Activated CD8-positive, alpha-beta T cell treated with anti-CD3 and anti-CD28 coated beads for 36 hours (primary cell): ENCODE data around the gene ILF2. TPM values are rescaled to one million over a fixed set of nuclear protein-coding genes. Genes with fewer than 3 reads are reported as not detected.

Experiments used
- ATAC-seq: fragments of 200-7000 bp; cut with Tn5 transposase; one replicate; pipeline ENCODE4 v1.10.0; 2021; ENCODE audit warnings: mild to moderate bottlenecking, moderate library complexity
- CTCF ChIA-PET: fragments of 350-600 bp; sonication (Branson Sonifier 250); formaldehyde crosslinking; loops from one replicate; lab custom pipeline; 2021; ENCODE audit warnings: antibody characterized with exemption; lab: Charles Lee
- POLR2A ChIA-PET: fragments of 350-600 bp; sonication (Branson Sonifier 250); formaldehyde crosslinking; loops from one replicate; lab custom pipeline; 2021; ENCODE audit warnings: antibody characterized with exemption; lab: Charles Lee
- DNase-seq: peaks from one replicate; pipeline ENCODE4 v3.0.0-alpha.2; 2020
- H3K27ac Mint-ChIP-seq: one replicate; pipeline ENCODE4 v1.8.0; 2021; ENCODE audit warnings: mild to moderate bottlenecking, mixed read lengths
- H3K27me3 Mint-ChIP-seq: one replicate; pipeline ENCODE4 v1.8.0; 2021; ENCODE audit warnings: mixed read lengths
- H3K36me3 Mint-ChIP-seq: one replicate; pipeline ENCODE4 v1.8.0; 2021; ENCODE audit warnings: low read depth, mixed read lengths
- H3K4me1 Mint-ChIP-seq: one replicate; pipeline ENCODE4 v1.8.0; 2021; ENCODE audit warnings: low read depth, mixed read lengths
- H3K4me3 Mint-ChIP-seq: one replicate; pipeline ENCODE4 v1.8.0; 2021; ENCODE audit warnings: mild to moderate bottlenecking, moderate library complexity, mixed read lengths
- H3K9me3 Mint-ChIP-seq: one replicate; pipeline ENCODE4 v1.8.0; 2021; ENCODE audit warnings: mixed read lengths
- CTCF ChIP-seq: fragments of 200-600 bp; IDR thresholded peaks from one replicate; pipeline ENCODE4 v1.8.0; 2022; ENCODE audit warnings: antibody characterized with exemption, mild to moderate bottlenecking
- intact Hi-C: fragments of 100-400 bp; cut with micrococcal nuclease; formaldehyde crosslinking; loops from one replicate; pipeline ENCODE4 v1.10.0; 2022
- total RNA-seq, 2 experiments: library from RNA; stranded (reverse); gene quantifications; one replicate each; pipeline ENCODE4 v1.2.3, GENCODE V29; 2021

The ILF2 gene
- total RNA-seq, 2 experiments from 2014 or later, result 328 to 333 TPM

GRCh38 chr1:153685544-153686340 lies 14.9 kb upstream of the ILF2 start:
- peaks cover 11% of the 10 kb centered on the region for H3K27me3 Mint-ChIP-seq
- DNase-seq (no peak), ATAC-seq (no peak)
- no peak overlapping the region for H3K4me3 Mint-ChIP-seq
- intact Hi-C loops, result no loop called here
- POLR2A ChIA-PET, result no interaction called here
- H3K36me3 Mint-ChIP-seq, result no peaks in the 10 kb centered on the region
- no peaks in the 10 kb centered on the region for H3K4me1 Mint-ChIP-seq
- no peak overlapping the region for H3K27ac Mint-ChIP-seq
- H3K9me3 Mint-ChIP-seq, result no peaks in the 10 kb centered on the region
- TF ChIP-seq CTCF, result no peak
- CTCF ChIA-PET, result interaction anchor here (0.8 kb wide), 1 partner anchor 8 kb away, joined by 3 read pairs; no protein-coding TSS in a partner anchor

GRCh38 chr1:153684892-153685291 lies 14.1 kb upstream of the ILF2 start:
- H3K36me3 Mint-ChIP-seq, result no peaks in the 10 kb centered on the region
- POLR2A ChIA-PET, result no interaction called here
- CTCF ChIA-PET, result no interaction called here

GRCh38 chr1:153683854-153684253 lies 13.1 kb upstream of the ILF2 start:
- DNase-seq, result no peak
- ChIA-PET CTCF (no interaction called here), POLR2A (no interaction called here)
- H3K27ac Mint-ChIP-seq, result no peak overlapping the region
- ATAC-seq, result no peak
- intact Hi-C loops, result no loop called here
- no peak for TF ChIP-seq CTCF
- peaks cover 22% of the 10 kb centered on the region for H3K27me3 Mint-ChIP-seq
- H3K4me3 Mint-ChIP-seq, result no peak overlapping the region
- H3K36me3 Mint-ChIP-seq, result no peaks in the 10 kb centered on the region
- H3K9me3 Mint-ChIP-seq, result no peaks in the 10 kb centered on the region
- peaks cover 6% of the 10 kb centered on the region for H3K4me1 Mint-ChIP-seq

More at GRCh38 chr1:153684892-153685291, 14.1 kb upstream of the ILF2 start:
- Mint-ChIP-seq H3K27ac (no peak overlapping the region), H3K4me3 (no peak overlapping the region), H3K27me3 (peaks cover 18% of the 10 kb centered on the region), H3K9me3 (no peaks in the 10 kb centered on the region), H3K4me1 (peaks cover 2% of the 10 kb centered on the region)
- no peak for ATAC-seq
- intact Hi-C loops, result no loop called here
- no peak for TF ChIP-seq CTCF
- no peak for DNase-seq

- ChIA-PET POLR2A (interaction anchor here (1.9 kb wide), 1 partner anchor 310 kb away, joined by 4 read pairs; no protein-coding TSS in a partner anchor), CTCF (no interaction called here)
- Mint-ChIP-seq H3K4me3 (no peak overlapping the region), H3K9me3 (no peaks in the 10 kb centered on the region), H3K4me1 (peaks cover 14% of the 10 kb centered on the region), H3K27me3 (peaks cover 31% of the 10 kb centered on the region), H3K36me3 (no peaks in the 10 kb centered on the region), H3K27ac (no peak overlapping the region)
- no peak for TF ChIP-seq CTCF
- ATAC-seq (no peak), DNase-seq (no peak)
- intact Hi-C loops, result no loop called here
Observed at GRCh38 chr1:153682730-153683129, 11.9 kb upstream of the ILF2 start.

GRCh38 chr1:153680120-153680403 lies 9.3 kb upstream of the ILF2 start:
- no peak for TF ChIP-seq CTCF
- peaks cover 43% of the 10 kb centered on the region for H3K27me3 Mint-ChIP-seq
- intact Hi-C loops, result no loop called here
- ChIA-PET POLR2A (interaction anchor here (0.6 to 0.7 kb wide), 2 partner anchors 70 to 284 kb away, joined by 3 read pairs; no protein-coding TSS in a partner anchor), CTCF (interaction anchor here (0.8 to 5.2 kb wide), 4 partner anchors 12 to 70 kb away, joined by 3 to 40 read pairs (median 3); no protein-coding TSS in a partner anchor)
- H3K27ac Mint-ChIP-seq, result no peak overlapping the region
- no peak overlapping the region for H3K4me3 Mint-ChIP-seq
- peaks cover 19% of the 10 kb centered on the region for H3K4me1 Mint-ChIP-seq
- H3K36me3 Mint-ChIP-seq, result no peaks in the 10 kb centered on the region
- ATAC-seq, result no peak
- no peaks in the 10 kb centered on the region for H3K9me3 Mint-ChIP-seq
- no peak for DNase-seq
